Epithelial cell of esophagus (primary cell): ENCODE data around the gene MFSD12.
"Not testable (repeated sequence)": the region's sequence is repeated elsewhere in the genome, so short reads cannot be mapped to it uniquely, and the experiment has no call there.

Experiments
- DNase-seq: peaks from one replicate; pipeline ENCODE4 v3.0.0; 2010; ENCODE audit warnings: low read depth
- H3K4me3 ChIP-seq: 2 replicates; pipeline ENCODE4 v1.5.1; 2011; ENCODE audit warnings: mild to moderate bottlenecking, low read length, control low read depth
- CTCF ChIP-seq: IDR thresholded peaks from 2 replicates; pipeline ENCODE4 v1.5.1; 2011; ENCODE audit warnings: low read depth, mild to moderate bottlenecking, low read length, control low read depth, inconsistent platforms; ENCODE audit not compliant: insufficient read depth; ENCODE audit errors: missing control alignments

Gene MFSD12

GRCh38 chr19:3570606-3571011 is 13.2 kb upstream of the MFSD12 start:
- TF ChIP-seq CTCF = no peak
- no peak for DNase-seq

GRCh38 chr19:3570042-3570441 is 12.7 kb upstream of the MFSD12 start:
- H3K4me3 ChIP-seq, DNase-seq: not testable (repeated sequence)

More at GRCh38 chr19:3570606-3571011, 13.2 kb upstream of the MFSD12 start:
- H3K4me3 ChIP-seq = no peak overlapping the region

- DNase-seq = no peak
- no peak overlapping the region for H3K4me3 ChIP-seq
- TF ChIP-seq CTCF = no peak
These were observed 7.8 kb upstream of the MFSD12 start for GRCh38 chr19:3565139-3565538.

DNA sequence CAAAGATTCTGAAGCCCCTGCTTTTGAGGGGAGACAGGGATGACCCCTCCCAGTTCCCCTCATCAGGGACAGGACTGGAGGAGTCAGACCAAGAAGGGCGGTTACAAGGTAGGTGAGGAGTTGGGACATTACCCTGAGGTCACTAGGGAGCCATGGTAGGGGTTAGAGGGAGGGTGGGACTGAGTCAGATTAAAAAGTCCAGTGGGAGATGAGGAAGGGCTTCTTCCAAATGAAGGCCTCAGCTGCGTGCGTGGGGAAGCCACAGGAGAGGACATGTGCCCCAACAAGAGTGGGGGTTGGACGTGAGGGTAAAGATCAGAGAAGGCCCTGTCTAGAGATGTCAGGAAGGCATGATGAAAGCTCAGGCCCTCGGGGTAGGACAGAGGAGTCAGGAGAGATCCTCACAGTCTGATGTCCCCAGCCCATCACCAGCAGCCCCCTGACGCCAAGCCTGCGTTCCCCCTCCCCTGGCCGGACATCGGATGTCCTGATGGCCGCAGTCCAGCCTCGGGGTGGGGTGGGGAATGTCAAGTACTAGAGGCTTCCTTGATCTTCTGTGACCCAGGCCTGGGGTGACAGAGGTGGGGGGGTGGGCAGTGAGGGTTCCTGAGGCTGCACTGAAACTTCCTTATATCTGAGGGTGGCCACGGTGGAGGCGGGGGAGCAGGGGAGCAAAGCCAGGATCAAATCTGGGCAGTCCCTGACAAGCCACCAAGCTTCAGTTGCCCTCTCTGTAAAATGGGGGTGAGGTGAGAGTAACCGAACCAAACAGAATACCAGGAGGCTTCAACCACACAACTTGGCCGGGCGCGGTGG is 6.5 kb upstream of the MFSD12 start:
- TF ChIP-seq CTCF = no peak
- DNase-seq = no peak
- H3K4me3 ChIP-seq = no peak overlapping the region

DNA sequence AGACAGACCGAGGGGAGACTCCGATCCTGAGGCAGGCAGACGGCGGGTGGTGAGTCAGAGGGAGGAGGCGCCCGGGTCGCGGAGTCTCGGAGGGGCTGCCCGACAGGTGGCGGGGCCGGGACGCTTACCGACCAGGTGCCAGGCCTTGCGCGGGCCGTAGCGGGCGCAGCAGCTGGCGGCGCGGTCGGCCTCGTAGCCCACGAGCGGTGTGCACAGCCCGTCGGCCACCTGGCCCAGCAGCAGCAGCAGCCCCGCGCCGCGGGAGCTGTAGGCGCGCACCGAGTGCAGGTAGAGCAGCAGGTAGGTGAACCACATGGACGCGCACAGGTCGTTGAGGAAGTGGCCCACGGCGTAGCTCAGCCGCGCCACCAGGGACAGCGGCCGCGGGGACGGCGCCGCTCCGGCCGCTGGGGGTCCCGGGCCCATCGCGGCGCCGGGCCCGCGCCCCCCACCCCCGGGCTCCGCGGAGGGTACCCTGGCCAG is 367 bp downstream of the MFSD12 start:
- no peak for TF ChIP-seq CTCF
- peak; percentile 66 for DNase-seq

GRCh38 chr19:3556423-3556977 is 886 bp downstream of the MFSD12 start:
- TF ChIP-seq CTCF = no peak
- peak overlapping the region; percentile 80 for H3K4me3 ChIP-seq
- DNase-seq = no peak

More for the DNA sequence above, 367 bp downstream of the MFSD12 start:
- H3K4me3 ChIP-seq = peak overlapping the region; percentile 80

- TF ChIP-seq CTCF = no peak
These were observed 1.5 kb downstream of the MFSD12 start for GRCh38 chr19:3555653-3556422.

More at GRCh38 chr19:3555653-3556422, 1.5 kb downstream of the MFSD12 start:
- peak overlapping the region; percentile 80 for H3K4me3 ChIP-seq
- DNase-seq = no peak
